K562 (cell line): ENCODE results near the gene NOM1. TPM values are rescaled to one million over a fixed set of nuclear protein-coding genes. Genes with fewer than 3 reads are reported as not detected.

Source experiments
- ATAC-seq: fragments of 200-7000 bp; cut with Tn5 transposase; 3 replicates; pipeline ENCODE4 v1.9.1; 2020; ENCODE audit warnings: moderate library complexity
- BruUV-seq: library from RNA; stranded (reverse); fragments of 400-500 nt; replicated peaks from 2 replicates; lab custom pipeline; 2021; lab: Mats Ljungman, UMichigan
- CTCF ChIA-PET: fragments of 300-600 bp; formaldehyde crosslinking; extraction: SDS; loops from one replicate; lab custom pipeline; 2021; ENCODE audit warnings: low intra/inter-chr PET ratio; lab: Yijun Ruan, JAX
- POLR2A ChIA-PET: fragments of 300-600, 350-650 bp; sonication (Branson Sonifier 250); formaldehyde crosslinking; extraction: SDS; loops from one replicate; lab custom pipeline; 2021; ENCODE audit warnings: antibody characterized with exemption, inconsistent platforms; lab: Yijun Ruan, JAX
- DNase-seq, 4 experiments: peaks; one replicate each; pipeline versions ENCODE4 v3.0.0 to v3.0.0-alpha.2; 2011 to 2018; ENCODE audit warnings: low spot score in 3 of 4, mixed read lengths in 3 of 4; ENCODE audit errors: extremely low read depth in 1 of 4
- FAIRE-seq: peaks from 2 replicates; lab custom pipeline; 2011; peaks lifted over from hg19 to GRCh38; lab: Jason Lieb, UNC
- H2AFZ ChIP-seq: 2 replicates; pipeline ENCODE4 v1.6.0; 2011; ENCODE audit warnings: low read depth, low read length, control low read depth, inconsistent platforms
- H3K27ac ChIP-seq: fragments of 200-600 bp; 3 replicates; pipeline ENCODE4 v1.8.0; 2011; ENCODE audit warnings: low read depth, mild to moderate bottlenecking, control low read depth, inconsistent platforms, low read length, moderate library complexity, mixed read lengths; ENCODE audit errors: extremely low read depth
- H3K27me3 ChIP-seq, 2 experiments: fragments of 300-600 bp in 1 of 2; 2 replicates in 1 of 2; 3 replicates in 1 of 2; pipeline versions ENCODE4 v1.6.0 to v1.8.0; 2011; ENCODE audit warnings: inconsistent platforms in 2 of 2, low read length in 2 of 2, mild to moderate bottlenecking in 1 of 2, mixed read lengths in 1 of 2, moderate library complexity in 1 of 2; ENCODE audit not compliant: control insufficient read depth in 2 of 2, insufficient read depth in 2 of 2
- H3K36me3 ChIP-seq: fragments of 300-600 bp; 3 replicates; pipeline ENCODE4 v1.8.0; 2011; ENCODE audit warnings: mild to moderate bottlenecking, low read length, inconsistent platforms; ENCODE audit not compliant: control insufficient read depth, insufficient read depth
- H3K4me1 ChIP-seq, 2 experiments: fragments of 200-600 bp in 1 of 2; replicated peaks in 1 of 2; 2 replicates in 1 of 2; 3 replicates in 1 of 2; pipeline versions ENCODE4 v1.5.1 to v1.8.0; 2011; ENCODE audit warnings: inconsistent platforms in 2 of 2, low read length in 2 of 2, mild to moderate bottlenecking in 1 of 2, mixed read lengths in 1 of 2, moderate library complexity in 1 of 2; ENCODE audit not compliant: control insufficient read depth in 2 of 2, insufficient read depth in 2 of 2
- H3K4me2 ChIP-seq: 2 replicates; pipeline ENCODE4 v1.6.1; 2011; ENCODE audit warnings: low read length, control low read depth, inconsistent platforms, mixed read lengths; ENCODE audit not compliant: insufficient read depth
- H3K4me3 ChIP-seq: fragments of 200-600 bp; sonication (generic), shearing (Covaris generic); 2 replicates; pipeline ENCODE4 v1.5.1; 2016; ENCODE audit warnings: control low read depth, inconsistent platforms
- H3K79me2 ChIP-seq: fragments of 200-600 bp; 3 replicates; pipeline ENCODE4 v1.8.0; 2011; ENCODE audit warnings: low read length, inconsistent platforms; ENCODE audit not compliant: control insufficient read depth, insufficient read depth
- H3K9ac ChIP-seq, 2 experiments: 2 replicates each; pipeline versions ENCODE4 v1.6.0 to v1.6.1; 2011; ENCODE audit warnings: low read depth in 2 of 2, low read length in 2 of 2, control low read depth in 1 of 2, inconsistent platforms in 1 of 2, mild to moderate bottlenecking in 1 of 2, mixed read lengths in 1 of 2; ENCODE audit not compliant: insufficient read depth in 1 of 2
- H3K9me1 ChIP-seq: one replicate; pipeline ENCODE4 v1.6.0; 2011; ENCODE audit warnings: inconsistent platforms, mild to moderate bottlenecking, low read length, moderate library complexity; ENCODE audit not compliant: control insufficient read depth, insufficient read depth
- H3K9me3 ChIP-seq: replicated peaks from 2 replicates; pipeline ENCODE4 v1.5.1; 2011; ENCODE audit warnings: low read depth, low read length, inconsistent platforms; ENCODE audit not compliant: control insufficient read depth, insufficient read depth
- H4K20me1 ChIP-seq: replicated peaks from 2 replicates; pipeline ENCODE4 v1.6.1; 2011; ENCODE audit warnings: low read length, inconsistent platforms, mixed read lengths; ENCODE audit not compliant: control insufficient read depth, insufficient read depth
- CBX3 ChIP-seq, 2 experiments: IDR thresholded peaks; 1 replicate in 1 of 2; 2 replicates in 1 of 2; pipeline ENCODE4 v1.6.1; 2012; ENCODE audit warnings: inconsistent platforms in 2 of 2, low read length in 2 of 2, borderline replicate concordance in 1 of 2, control low read depth in 1 of 2
- CREBBP ChIP-seq: IDR thresholded peaks from one replicate; pipeline ENCODE4 v1.6.1; 2012; ENCODE audit warnings: low read depth, mild to moderate bottlenecking, control low read depth, inconsistent platforms, low read length
- ELF1 ChIP-seq: fragments of 200-800 bp; sonication (Bioruptor generic); IDR thresholded peaks from 2 replicates; pipeline ENCODE4 v1.6.1; 2016; ENCODE audit warnings: missing genetic modification characterization, missing compliant biosample characterization
- GABPB1 ChIP-seq: sonication (generic); formaldehyde crosslinking; IDR thresholded peaks from 2 replicates; pipeline ENCODE4 v1.8.0; 2022; ENCODE audit warnings: mild to moderate bottlenecking, missing genetic modification reagents
- HBP1 ChIP-seq: fragments of 450-650 bp; formaldehyde crosslinking; IDR thresholded peaks from 2 replicates; pipeline ENCODE4 v1.4.0; 2022; ENCODE audit warnings: missing genetic modification characterization
- KAT7 ChIP-seq: sonication (generic); formaldehyde crosslinking; IDR thresholded peaks from 2 replicates; pipeline ENCODE4 v1.8.0; 2022; ENCODE audit warnings: missing genetic modification reagents, mild to moderate bottlenecking, borderline replicate concordance
- KLF10 ChIP-seq: fragments of 250-450 bp; sonication (Bioruptor Pico); IDR thresholded peaks from 2 replicates; pipeline ENCODE4 v1.6.1; 2021; ENCODE audit warnings: matching md5 sums
- LEF1 ChIP-seq: fragments of 450-650 bp; IDR thresholded peaks from 2 replicates; pipeline ENCODE4 v1.6.1; 2016; ENCODE audit warnings: mild to moderate bottlenecking
- MAFK ChIP-seq: IDR thresholded peaks from 2 replicates; pipeline ENCODE4 v1.6.1; 2011; ENCODE audit warnings: low read length, improper control_type of control experiment
- OTX1 ChIP-seq: fragments of 450-650 bp; formaldehyde crosslinking; IDR thresholded peaks from 2 replicates; pipeline ENCODE4 v1.4.0; 2022; ENCODE audit warnings: mild to moderate bottlenecking
- PHB2 ChIP-seq: fragments of 450-650 bp; IDR thresholded peaks from 2 replicates; pipeline ENCODE4 v1.6.1; 2017; ENCODE audit warnings: low read depth
- PHF20 ChIP-seq: fragments of 450-650 bp; IDR thresholded peaks from 2 replicates; pipeline ENCODE4 v1.6.1; 2018; ENCODE audit not compliant: partially characterized antibody
- POLR2A ChIP-seq: fragments of 450-650 bp; conservative IDR thresholded peaks from 2 replicates; pipeline ENCODE4 v1.6.1; 2016
- PRDM10 ChIP-seq: fragments of 450-650 bp; IDR thresholded peaks from 2 replicates; pipeline ENCODE4 v1.6.1; 2018; ENCODE audit not compliant: partially characterized antibody
- SMARCB1 ChIP-seq: IDR thresholded peaks from 2 replicates; pipeline ENCODE4 v1.6.1; 2011; ENCODE audit warnings: improper control_type of control experiment, low read depth; ENCODE audit not compliant: insufficient read length
- SNIP1 ChIP-seq: fragments of 450-650 bp; IDR thresholded peaks from 2 replicates; pipeline ENCODE4 v1.7.1; 2017; ENCODE audit warnings: low read depth, mild to moderate bottlenecking
- THAP7 ChIP-seq: fragments of 250-450 bp; sonication (Bioruptor Pico); IDR thresholded peaks from 2 replicates; pipeline ENCODE4 v1.5.0; 2021
- ZBTB7A ChIP-seq: IDR thresholded peaks from 2 replicates; pipeline ENCODE4 v1.6.1; 2011; ENCODE audit warnings: low read depth, mild to moderate bottlenecking, low read length, moderate library complexity, borderline replicate concordance; ENCODE audit not compliant: control insufficient read depth
- ZNF165 ChIP-seq: fragments of 250-450 bp; sonication (Bioruptor Pico); IDR thresholded peaks from 2 replicates; pipeline ENCODE4 v1.4.0; 2020; ENCODE audit warnings: borderline replicate concordance
- ZNF347 ChIP-seq: fragments of 450-650 bp; formaldehyde crosslinking; IDR thresholded peaks from 2 replicates; pipeline ENCODE4 v1.4.0; 2020; ENCODE audit warnings: low read depth, mild to moderate bottlenecking, moderate library complexity
- WGBS: fragments of 100-300 bp; shearing (Covaris generic); methylation state at CpG from one replicate; pipeline ENCODE4 v1.1.6; 2016; ENCODE audit warnings: low coverage, mixed read lengths; ENCODE audit not compliant: insufficient coverage; ENCODE audit errors: missing lambda C conversion rate; 5-methylcytosine and 5-hydroxymethylcytosine counted together
- in situ Hi-C: fragments of 300-500 bp; cut with MboI; formaldehyde crosslinking; loops from 4 replicates; pipeline ENCODE4 v1.15.0; 2018; ENCODE audit warnings: inconsistent platforms, mixed read lengths
- intact Hi-C: fragments of 100-400 bp; cut with micrococcal nuclease; formaldehyde crosslinking; loops from 2 replicates; pipeline ENCODE4 v1.14.2; 2022
- polyA plus RNA-seq, 8 experiments: library from polyadenylated mRNA; depleted of rRNA in 4 of 8; stranded (reverse) in 5 of 8; unstranded in 3 of 8; fragments of >200 nt; fragmentation: Nextera tagmentation in 2 of 8; fragmentation: Illumina TruSeq in 1 of 8; extraction: Ambion mirVana in 2 of 8; extraction: Trizol in 1 of 8; gene quantifications; 2 replicates each; pipeline versions ENCODE4 v1.2.1 to v1.2.3, GENCODE V29; 2011 to 2014; ENCODE audit warnings: inconsistent platforms in 1 of 8, missing spikeins in 1 of 8
- total RNA-seq, 7 experiments: library from RNA; depleted of rRNA in 6 of 7; stranded (reverse); fragments of >200 nt in 6 of 7; fragmentation: Illumina TruSeq in 2 of 7; extraction: Trizol in 2 of 7; gene quantifications; 2 replicates each; pipeline versions ENCODE4 v1.2.1 to v1.2.3, GENCODE V29; 2011 to 2021; ENCODE audit warnings: low replicate concordance in 1 of 7

NOM1 gene
- total and polyA plus RNA-seq, 9 of the 15 experiments (the other 6 are each of a cell fraction or from before 2014, with no cell fraction given): 6.8 to 47.3 (median 37.4) TPM

GRCh38 chr7:157006829-157007469 lies 57.4 kb downstream of the NOM1 start:
- FAIRE-seq (no peak), DNase-seq (no peak), ATAC-seq (no peak)
- Histone ChIP-seq H3K4me2 (no peak overlapping the region), H2AFZ (no peak overlapping the region), H3K27me3 (peaks cover 7 to 18% of the 10 kb centered on the region in 2 experiments; a peak in 4 of 5 replicates), H3K4me3 (no peak overlapping the region), H3K79me2 (no peaks in the 10 kb centered on the region), H3K4me1 (peaks cover 4 to 54% of the 10 kb centered on the region in 2 experiments), H3K36me3 (no peaks in the 10 kb centered on the region), H4K20me1 (no peaks in the 10 kb centered on the region), H3K9ac (no peak overlapping the region), H3K9me3 (no peaks in the 10 kb centered on the region), H3K9me1 (no peaks in the 10 kb centered on the region), H3K27ac (no peak overlapping the region)
- POLR2A ChIA-PET: interaction anchor here (0.9 kb wide), 1 partner anchor 10 kb away, joined by 7 read pairs; no protein-coding TSS in a partner anchor
- intact Hi-C loops: no loop called here
- in situ Hi-C loops: no loop called here
- 57% methylated on average over 7 of the region's 7 CpGs for WGBS
- BruUV-seq: no TSS peak
- CTCF ChIA-PET: no interaction called here
- TF ChIP-seq ZNF165 (CRISPR knock-in tag): no peak
- no peak for TF ChIP-seq CREBBP
- TF ChIP-seq SMARCB1: no peak
- TF ChIP-seq GABPB1: no peak
- TF ChIP-seq OTX1 (CRISPR knock-in tag): peak; percentile 60; the same call in 1 of the 2 replicates
- TF ChIP-seq ZBTB7A: no peak
- TF ChIP-seq POLR2A: no peak
- TF ChIP-seq THAP7 (CRISPR knock-in tag): no peak
- TF ChIP-seq ZNF347 (CRISPR knock-in tag): no peak
- TF ChIP-seq HBP1 (CRISPR knock-in tag): peak; percentile 81; the same call in 1 of the 2 replicates
- no peak for TF ChIP-seq KLF10 (CRISPR knock-in tag)
- TF ChIP-seq ELF1 (tag): no peak
- no peak for TF ChIP-seq MAFK
- TF ChIP-seq PRDM10: no peak
- TF ChIP-seq SNIP1: no peak
- TF ChIP-seq CBX3 (IDR thresholded peaks at IDR 0.05; ENCODE audit: borderline replicate concordance in 1 of 2, low read length in 2 of 2): no peak
- no peak for TF ChIP-seq PHB2
- no peak for TF ChIP-seq LEF1
- TF ChIP-seq KAT7: no peak
- TF ChIP-seq PHF20: no peak
